ENCODE results near the gene GIPC1. TPM values are rescaled to one million over a fixed set of nuclear protein-coding genes. Genes with fewer than 3 reads are reported as not detected.

GIPC1 gene
- total and polyA plus RNA-seq, 8 donors = 43.7 to 154 (median 64.9) TPM

DNA sequence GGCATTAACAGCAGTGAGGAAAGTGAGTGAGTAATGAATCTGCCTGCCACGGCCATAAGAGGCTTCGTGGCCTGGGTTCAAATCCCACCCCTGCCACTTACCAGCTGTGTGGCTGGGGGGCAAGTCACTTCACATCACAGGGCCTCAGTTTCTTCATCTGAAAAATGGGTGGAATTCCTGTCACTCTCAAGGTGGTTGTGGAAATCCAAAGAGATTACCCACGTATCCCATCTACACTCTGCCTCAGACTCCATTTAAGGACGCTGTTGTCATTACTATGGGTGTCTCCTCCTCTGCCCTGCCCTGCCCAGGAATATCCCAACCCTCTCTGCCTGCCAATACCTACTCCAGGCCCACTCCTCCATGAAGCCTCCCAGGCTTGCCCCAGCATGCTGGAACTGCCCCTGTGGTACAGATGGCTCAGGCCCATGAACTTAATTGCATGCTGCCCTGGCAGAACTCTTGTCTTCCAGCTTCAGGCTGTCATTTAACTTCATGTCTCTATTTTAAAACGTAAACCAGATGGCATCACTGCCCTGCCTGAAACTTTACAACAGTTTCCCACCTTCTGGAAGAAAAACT is 3.1 kb downstream of the GIPC1 start:
- Histone ChIP-seq H3K27me3 (no peaks in the 10 kb centered on the region), H3K36me3 (peaks cover 0 to 41% of the 10 kb centered on the region in 2 donors), H3K9me3 (no peaks in the 10 kb centered on the region), H3K27ac (no peak overlapping the region), H3K4me3 (no peak overlapping the region), H3K4me1 (peaks cover 15 to 29% of the 10 kb centered on the region in 2 donors)
- intact Hi-C loops (cut with DNase I) = no loop called here
- TF ChIP-seq, protein P1, sequence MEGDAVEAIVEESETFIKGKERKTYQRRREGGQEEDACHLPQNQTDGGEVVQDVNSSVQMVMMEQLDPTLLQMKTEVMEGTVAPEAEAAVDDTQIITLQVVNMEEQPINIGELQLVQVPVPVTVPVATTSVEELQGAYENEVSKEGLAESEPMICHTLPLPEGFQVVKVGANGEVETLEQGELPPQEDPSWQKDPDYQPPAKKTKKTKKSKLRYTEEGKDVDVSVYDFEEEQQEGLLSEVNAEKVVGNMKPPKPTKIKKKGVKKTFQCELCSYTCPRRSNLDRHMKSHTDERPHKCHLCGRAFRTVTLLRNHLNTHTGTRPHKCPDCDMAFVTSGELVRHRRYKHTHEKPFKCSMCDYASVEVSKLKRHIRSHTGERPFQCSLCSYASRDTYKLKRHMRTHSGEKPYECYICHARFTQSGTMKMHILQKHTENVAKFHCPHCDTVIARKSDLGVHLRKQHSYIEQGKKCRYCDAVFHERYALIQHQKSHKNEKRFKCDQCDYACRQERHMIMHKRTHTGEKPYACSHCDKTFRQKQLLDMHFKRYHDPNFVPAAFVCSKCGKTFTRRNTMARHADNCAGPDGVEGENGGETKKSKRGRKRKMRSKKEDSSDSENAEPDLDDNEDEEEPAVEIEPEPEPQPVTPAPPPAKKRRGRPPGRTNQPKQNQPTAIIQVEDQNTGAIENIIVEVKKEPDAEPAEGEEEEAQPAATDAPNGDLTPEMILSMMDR (IDR thresholded peaks at IDR 0.05) = no peak
- DNase-seq (no peak), ATAC-seq (no peak)

DNA sequence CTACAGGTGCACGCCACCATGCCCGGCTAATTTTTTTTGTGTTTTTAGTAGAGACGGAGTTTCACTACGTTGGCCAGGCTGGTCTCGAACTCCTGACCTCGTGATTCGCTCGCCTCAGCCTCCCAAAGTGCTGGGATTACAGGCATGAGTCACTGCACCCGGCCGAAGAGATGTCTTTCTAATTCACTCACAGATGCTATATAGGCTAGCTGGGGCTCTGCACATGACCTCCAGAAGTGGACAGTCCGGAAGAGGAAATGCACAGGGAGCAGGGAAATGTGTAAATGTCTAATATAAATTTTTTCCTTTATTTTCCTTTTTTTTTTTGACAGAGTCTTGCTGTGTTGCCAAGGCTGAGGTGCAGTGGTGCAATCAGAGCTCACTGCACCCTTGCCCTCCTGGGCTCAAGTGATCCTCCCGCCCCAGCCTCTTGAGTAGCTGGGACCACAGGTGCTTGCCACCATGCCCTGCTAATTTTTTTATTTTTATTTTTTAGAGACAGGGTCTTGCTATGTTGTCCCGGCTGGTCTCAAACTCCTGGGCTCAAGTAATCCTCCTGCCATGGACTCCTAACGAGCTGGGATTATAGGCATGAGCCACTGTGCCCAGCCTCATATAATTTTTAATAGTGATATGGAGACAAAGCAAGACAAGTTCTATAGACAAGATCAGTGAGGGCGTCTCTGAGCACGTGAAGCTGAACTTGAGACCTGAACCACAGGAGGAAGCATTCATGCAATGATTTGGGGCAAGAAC is 8.4 kb downstream of the GIPC1 start:
- H3K4me3 ChIP-seq = no peak overlapping the region
- H3K36me3 ChIP-seq = peaks cover 0 to 62% of the 10 kb centered on the region in 2 donors
- H3K4me1 ChIP-seq = no peaks in the 10 kb centered on the region
- no peak overlapping the region for H3K27ac ChIP-seq
- no peak for DNase-seq
- no peak for ATAC-seq
- no peaks in the 10 kb centered on the region for H3K27me3 ChIP-seq
- no peaks in the 10 kb centered on the region for H3K9me3 ChIP-seq
- intact Hi-C loops (cut with DNase I) = no loop called here
- TF ChIP-seq, protein P1 (IDR thresholded peaks at IDR 0.05) = no peak

GRCh38 chr19:14482172-14482941 is 13.6 kb downstream of the GIPC1 start:
- ATAC-seq = no peak
- Histone ChIP-seq H3K27me3 (no peaks in the 10 kb centered on the region), H3K4me1 (peaks cover 13 to 14% of the 10 kb centered on the region in 2 donors), H3K27ac (no peak overlapping the region), H3K4me3 (no peak overlapping the region), H3K36me3 (peaks cover 0 to 60% of the 10 kb centered on the region in 2 donors), H3K9me3 (no peaks in the 10 kb centered on the region)
- intact Hi-C loops (cut with DNase I) = no loop called here
- TF ChIP-seq, protein P1 (IDR thresholded peaks at IDR 0.05) = no peak
- DNase-seq = no peak

GRCh38 chr19:14480700-14481079 is 15.2 kb downstream of the GIPC1 start:
- DNase-seq = no peak
- Histone ChIP-seq H3K4me1 (peaks cover 17 to 23% of the 10 kb centered on the region in 2 donors), H3K4me3 (no peak overlapping the region), H3K36me3 (peaks cover 0 to 56% of the 10 kb centered on the region in 2 donors), H3K27me3 (peaks cover 0 to 3% of the 10 kb centered on the region in 2 donors), H3K27ac (no peak overlapping the region), H3K9me3 (no peaks in the 10 kb centered on the region)
- ATAC-seq = no peak
- intact Hi-C loops (cut with DNase I) = no loop called here
- TF ChIP-seq, protein P1 (IDR thresholded peaks at IDR 0.05) = no peak

Measured in left lung (tissue), 10 donors.